NCI-H2227 treated with DMSO at 0.1 percent for 48 hours (cell line): ENCODE results near the gene ARID3A.
"Not testable (repeated sequence)": the region's sequence is repeated elsewhere in the genome, so short reads cannot be mapped to it uniquely, and the experiment has no call there.

Source experiments
- DNase-seq: peaks from one replicate; lab custom pipeline; 2025; lab: John Stamatoyannopoulos, UW

ARID3A gene

GRCh38 chr19:947707-948539, 22.1 kb downstream of the ARID3A start:
- DNase-seq: no peak

GRCh38 chr19:948842-949496, 23.1 kb downstream of the ARID3A start:
- DNase-seq: no peak

DNA sequence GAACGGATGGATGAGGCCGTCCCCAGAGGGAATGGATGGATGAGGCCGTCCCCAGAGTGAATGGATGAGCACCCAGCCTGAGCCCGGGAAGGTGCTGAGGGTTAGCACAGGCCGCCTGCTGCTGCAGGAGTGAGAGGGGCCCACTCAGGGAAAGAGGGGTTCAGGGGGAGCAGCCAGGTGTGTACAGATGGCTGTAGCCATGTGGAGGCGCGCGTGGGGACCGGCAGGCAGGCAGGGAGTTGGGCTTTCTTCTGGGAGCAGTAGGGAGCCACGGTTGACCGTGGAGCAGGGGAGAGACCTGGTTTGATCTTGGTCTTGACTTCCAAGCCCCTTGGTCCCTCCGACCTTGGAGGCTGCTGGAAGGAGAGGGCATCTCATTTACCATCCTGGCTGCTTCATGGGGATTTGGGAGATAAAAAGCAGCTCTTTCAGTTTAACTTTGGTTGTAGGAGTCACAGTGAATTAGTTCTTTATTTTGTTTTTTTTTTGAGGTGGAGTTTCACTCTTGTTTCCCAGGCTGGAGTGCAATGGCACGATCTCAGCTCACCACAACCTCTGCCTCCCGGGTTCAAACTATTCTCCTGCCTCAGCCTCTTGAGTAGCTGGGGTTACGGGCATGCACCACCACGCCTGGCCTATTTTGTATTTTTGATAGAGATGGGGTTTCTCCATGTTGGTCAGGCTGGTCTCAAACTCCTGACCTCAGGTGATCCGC, 24.7 kb downstream of the ARID3A start:
- no peak for DNase-seq

DNA sequence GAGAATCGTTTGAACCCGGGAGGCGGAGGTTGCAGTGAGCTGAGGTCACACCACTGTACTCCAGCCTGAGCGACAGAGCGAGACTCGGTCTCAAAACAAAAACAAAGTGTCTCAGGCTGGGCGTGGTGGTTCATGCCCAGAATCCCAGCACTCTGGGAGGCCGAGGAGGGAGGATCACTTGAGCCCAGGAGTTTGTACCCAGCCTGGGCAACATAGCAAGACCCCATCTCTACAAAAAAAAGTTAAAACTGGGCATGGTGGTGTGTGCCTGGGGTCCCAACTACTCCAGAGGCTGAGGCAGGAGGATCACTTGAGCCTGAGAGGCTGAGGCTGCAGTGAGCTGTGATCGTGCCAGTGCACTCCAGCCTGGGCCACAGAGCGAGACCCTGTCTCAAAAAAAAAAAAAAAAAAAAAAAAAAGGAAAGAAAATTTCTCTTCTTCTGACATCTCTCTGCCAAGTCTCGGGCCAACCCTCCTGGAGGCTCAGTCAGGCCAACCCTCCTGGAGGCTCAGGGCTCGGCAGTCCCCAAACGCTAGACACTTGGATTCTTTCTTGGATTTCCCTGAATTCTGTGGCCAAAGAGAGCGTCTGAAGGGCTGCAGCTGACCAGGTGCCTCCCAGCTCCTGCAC, 26.3 kb downstream of the ARID3A start:
- no peak for DNase-seq

- DNase-seq: no peak
Observed at GRCh38 chr19:952680-953444, 27.0 kb downstream of the ARID3A start.

DNA sequence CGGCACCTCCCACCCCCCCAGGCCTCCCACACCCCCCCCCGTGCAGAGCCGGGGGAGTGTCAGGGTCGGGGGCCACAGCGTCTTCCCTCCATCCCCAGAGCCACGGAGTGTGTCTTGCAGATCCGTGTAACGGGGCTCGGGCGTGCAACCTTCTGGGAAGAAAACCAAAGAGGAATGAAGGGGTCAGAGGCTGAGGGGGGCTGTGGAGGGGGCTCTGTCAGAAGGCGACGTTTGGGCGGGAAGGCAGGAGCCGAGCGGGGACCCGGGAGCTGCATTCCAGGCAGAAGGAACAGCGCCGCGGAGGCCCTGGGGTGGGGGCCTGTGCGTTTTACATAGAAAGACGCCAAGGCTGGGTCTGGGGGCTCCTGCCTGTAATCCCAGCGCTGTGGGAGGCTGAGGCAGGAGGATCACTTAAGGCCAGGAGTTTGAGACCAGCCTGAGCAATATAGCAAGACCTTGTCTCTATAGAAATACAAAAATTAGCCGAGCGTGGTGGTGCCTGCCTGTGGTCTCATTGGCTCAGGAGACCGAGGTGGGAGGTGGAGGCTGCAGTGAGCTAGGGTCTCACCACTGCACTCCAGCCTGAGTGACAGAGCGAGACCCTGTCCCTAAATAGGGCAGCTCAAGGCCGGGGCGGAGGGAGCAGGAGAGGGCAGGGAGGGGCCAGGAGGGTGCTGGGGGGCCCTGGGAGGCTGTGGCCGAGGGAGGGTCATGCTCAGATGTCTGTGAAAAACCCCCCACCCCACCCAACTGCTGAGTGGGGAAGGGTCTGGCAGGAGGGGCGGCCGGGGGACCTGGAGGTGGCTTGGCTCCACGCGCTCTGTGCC, 27.8 kb downstream of the ARID3A start:
- no peak for DNase-seq

GRCh38 chr19:954272-954671, 28.4 kb downstream of the ARID3A start:
- no peak for DNase-seq

DNA sequence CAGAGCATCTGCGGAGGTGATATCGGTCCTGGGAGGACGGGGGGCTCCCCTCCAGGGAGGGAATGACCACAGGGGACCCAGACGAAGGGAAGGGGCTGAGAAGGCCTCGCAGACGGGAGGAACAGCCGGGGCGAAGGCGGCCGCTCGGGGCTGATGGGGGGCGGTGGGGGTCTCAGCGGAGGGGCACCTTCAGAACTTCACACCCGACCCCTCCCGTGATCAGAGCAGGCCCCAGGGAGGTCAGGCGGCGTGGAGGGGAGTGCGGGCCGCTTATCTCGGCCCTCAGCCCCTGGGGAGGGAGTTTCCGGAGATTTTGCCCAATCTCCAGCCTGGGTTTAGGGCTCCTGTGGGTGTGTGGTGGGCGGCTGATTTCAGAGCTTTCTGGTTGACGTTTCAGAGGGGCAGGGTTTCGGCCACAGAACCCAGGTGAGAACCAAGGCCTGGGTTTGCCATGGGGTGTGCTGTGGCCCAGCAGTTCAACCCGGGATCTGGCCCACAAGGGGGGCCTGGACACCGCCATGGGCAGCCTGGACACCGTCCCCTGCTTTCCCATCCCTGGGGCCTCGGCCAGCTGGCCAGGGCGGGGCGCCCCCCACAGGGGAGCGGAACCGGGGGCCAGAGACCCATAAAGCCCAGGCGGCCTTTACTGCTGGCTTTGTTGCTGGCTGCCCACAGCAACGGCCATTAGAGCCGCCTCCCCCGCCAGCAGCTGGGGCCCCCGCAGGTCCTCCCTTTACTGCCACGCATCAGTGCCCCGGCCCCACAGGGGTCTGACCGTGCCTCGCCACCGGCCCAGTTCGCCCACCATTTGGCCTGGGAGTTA, 29.0 kb downstream of the ARID3A start:
- no peak for DNase-seq

DNA sequence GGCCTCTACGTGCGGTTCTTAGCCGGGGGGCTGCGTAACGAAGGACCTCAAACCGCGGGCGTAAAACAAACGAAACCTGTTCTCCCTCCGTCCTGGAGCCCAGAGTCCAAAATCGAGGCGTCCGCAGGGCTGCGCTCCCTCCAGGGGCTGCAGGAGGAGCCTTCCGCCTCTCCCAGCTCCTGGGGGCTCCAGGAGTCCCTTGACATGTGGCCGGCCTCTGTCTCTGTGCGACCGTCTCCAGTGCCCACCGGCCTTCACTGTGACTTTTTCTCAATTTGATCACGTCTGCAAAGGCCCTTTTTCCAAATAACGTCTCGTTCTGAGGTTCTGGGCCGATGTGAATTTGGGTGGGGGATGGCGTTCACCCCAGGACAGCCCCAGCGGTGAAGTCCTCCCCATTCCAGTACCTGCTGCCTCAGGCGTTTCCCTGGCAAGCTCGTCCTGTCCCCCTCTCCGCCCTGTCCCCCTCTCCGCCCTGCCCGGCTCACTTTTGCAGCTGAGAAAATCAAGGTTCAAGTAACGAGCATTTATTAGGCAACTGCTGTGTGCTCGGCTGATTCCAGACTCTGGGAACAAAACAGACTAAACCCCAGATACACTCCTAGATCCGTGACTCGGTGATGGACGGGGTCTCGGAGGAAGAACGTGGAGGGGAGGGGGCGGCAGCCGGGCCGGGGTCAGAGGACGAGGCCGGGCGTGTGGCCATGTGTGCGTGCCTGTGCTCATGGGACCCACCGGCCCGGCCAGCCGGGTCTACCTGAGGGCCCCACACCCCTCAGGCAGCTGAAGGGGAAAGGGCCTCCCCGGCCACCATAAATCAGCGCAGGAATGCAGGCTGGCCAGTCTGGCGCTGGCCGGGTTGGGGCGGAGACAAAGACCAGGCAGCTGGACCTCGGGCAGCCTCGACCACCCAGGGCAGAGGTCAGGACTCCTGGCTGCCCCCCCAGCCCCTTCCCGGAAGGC, 30.2 kb downstream of the ARID3A start:
- no peak for DNase-seq

GRCh38 chr19:956766-957440, 31.1 kb downstream of the ARID3A start:
- no peak for DNase-seq

- DNase-seq: not testable (repeated sequence)
Observed at GRCh38 chr19:957578-957977, 31.7 kb downstream of the ARID3A start.

- DNase-seq: no peak
Observed at GRCh38 chr19:958967-959855, 33.4 kb downstream of the ARID3A start.

DNA sequence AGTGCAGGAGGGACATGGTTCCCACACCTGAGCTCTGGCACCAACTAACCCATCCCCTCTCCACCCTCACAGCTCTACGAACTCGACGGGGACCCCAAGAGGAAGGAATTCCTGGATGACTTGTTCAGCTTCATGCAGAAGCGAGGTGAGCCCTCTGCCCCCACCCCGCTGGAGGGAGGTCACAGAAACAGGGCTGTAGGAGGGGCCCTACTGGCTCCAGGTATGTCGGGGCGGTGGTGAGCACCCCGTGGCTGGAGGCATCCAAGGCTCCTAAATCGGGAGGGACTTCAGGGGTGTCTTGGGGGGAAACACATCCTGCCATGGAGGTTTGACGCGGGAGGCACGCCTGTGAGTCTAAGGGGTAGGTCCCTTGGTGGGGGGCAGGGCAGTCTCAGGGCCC, 34.2 kb downstream of the ARID3A start:
- DNase-seq: no peak

DNA sequence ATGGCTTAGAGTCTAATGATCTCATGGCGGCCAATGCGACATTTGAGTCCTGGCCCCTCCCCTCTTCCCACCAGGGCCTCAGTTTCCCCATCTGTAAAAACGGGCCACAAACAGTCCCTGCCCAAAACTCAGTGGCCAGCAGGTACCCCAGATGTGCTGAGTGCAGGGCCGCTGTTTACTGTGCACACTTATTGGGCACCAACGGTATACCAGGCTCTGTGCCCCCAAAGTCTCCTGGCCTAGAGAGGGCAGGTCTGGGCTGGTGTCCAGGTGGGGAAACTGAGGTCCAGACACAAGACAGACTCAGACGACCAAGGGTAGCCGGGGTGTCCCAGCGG, 34.7 kb downstream of the ARID3A start:
- no peak for DNase-seq

GRCh38 chr19:961866-962620, 36.2 kb downstream of the ARID3A start:
- DNase-seq: no peak

GRCh38 chr19:962683-963400, 37.0 kb downstream of the ARID3A start:
- DNase-seq: no peak
